ENCODE data around the gene VGF. TPM values are rescaled to one million over a fixed set of nuclear protein-coding genes. Genes with fewer than 3 reads are reported as not detected.

The VGF gene
- total RNA-seq, 2 experiments from 2014 or later, result 1.5 TPM; not detected in 1

DNA sequence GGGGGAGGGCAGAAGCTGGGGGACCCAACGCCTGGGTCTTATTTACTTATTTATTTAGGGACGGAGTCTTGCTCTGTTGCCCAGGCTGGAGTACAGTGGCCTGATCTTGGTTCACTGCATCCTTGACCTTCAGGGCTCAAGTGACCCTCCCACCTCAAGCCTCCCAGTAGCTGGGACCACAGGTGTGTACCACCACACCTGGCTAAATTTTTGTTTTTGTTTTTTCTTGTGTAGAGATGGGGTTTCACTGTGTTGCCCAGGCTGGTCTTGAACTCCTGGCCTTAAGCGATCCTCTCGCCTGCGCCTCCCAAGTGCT is 37.2 kb upstream of the VGF start:
- POLR2A ChIA-PET, result interaction anchor here (0.6 kb wide), 1 partner anchor 382 kb away, joined by 5 read pairs; no protein-coding TSS in a partner anchor
- H3K9me2 ChIP-seq (ENCODE audit: insufficient read depth, low read length), result no peaks in the 10 kb centered on the region

GRCh38 chr7:101201695-101202602 is 36.6 kb upstream of the VGF start:
- H3K79me2 ChIP-seq (ENCODE audit: insufficient read depth, low read depth, low read length), result no peaks in the 10 kb centered on the region
- no TSS peak for BruUV-seq (replicated peaks)
- CTCF ChIA-PET (ENCODE audit: unreplicated experiment), result no interaction called here
- intact Hi-C loops (cut with micrococcal nuclease; ENCODE audit: unreplicated experiment), result no loop called here
- H3K4me3 ChIP-seq (ENCODE audit: low read depth, low read length, poor library complexity, severe bottlenecking), result no peak overlapping the region
- peaks cover 5% of the 10 kb centered on the region for H3K4me1 ChIP-seq (ENCODE audit: insufficient read depth, low read length, poor library complexity, severe bottlenecking)
- no peaks in the 10 kb centered on the region for H3K9me2 ChIP-seq (ENCODE audit: insufficient read depth, low read length)
- no peak for DNase-seq (ENCODE audit: low spot score)
- H3K27ac ChIP-seq (ENCODE audit: low read depth, low read length, poor library complexity, severe bottlenecking), result no peak overlapping the region
- no peak overlapping the region for H2AFZ ChIP-seq (ENCODE audit: low read length)
- H4K20me1 ChIP-seq (ENCODE audit: insufficient read depth, low read length), result no peaks in the 10 kb centered on the region
- no peak for TF ChIP-seq EZH2phosphoT487 (IDR thresholded peaks at IDR 0.05; ENCODE audit: borderline replicate concordance, low read depth, low read length)
- TF ChIP-seq, protein P1, sequence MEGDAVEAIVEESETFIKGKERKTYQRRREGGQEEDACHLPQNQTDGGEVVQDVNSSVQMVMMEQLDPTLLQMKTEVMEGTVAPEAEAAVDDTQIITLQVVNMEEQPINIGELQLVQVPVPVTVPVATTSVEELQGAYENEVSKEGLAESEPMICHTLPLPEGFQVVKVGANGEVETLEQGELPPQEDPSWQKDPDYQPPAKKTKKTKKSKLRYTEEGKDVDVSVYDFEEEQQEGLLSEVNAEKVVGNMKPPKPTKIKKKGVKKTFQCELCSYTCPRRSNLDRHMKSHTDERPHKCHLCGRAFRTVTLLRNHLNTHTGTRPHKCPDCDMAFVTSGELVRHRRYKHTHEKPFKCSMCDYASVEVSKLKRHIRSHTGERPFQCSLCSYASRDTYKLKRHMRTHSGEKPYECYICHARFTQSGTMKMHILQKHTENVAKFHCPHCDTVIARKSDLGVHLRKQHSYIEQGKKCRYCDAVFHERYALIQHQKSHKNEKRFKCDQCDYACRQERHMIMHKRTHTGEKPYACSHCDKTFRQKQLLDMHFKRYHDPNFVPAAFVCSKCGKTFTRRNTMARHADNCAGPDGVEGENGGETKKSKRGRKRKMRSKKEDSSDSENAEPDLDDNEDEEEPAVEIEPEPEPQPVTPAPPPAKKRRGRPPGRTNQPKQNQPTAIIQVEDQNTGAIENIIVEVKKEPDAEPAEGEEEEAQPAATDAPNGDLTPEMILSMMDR (conservative IDR thresholded peaks at IDR 0.05; ENCODE audit: low read length), result no peak
- H3K36me3 ChIP-seq (ENCODE audit: insufficient read depth, low read length), result no peaks in the 10 kb centered on the region
- POLR2A ChIA-PET, result interaction anchor here (0.6 kb wide), 1 partner anchor 381 kb away, joined by 5 read pairs; no protein-coding TSS in a partner anchor
- no peak overlapping the region for H3K4me2 ChIP-seq (ENCODE audit: low read length)
- no peaks in the 10 kb centered on the region for H3K9me3 ChIP-seq (ENCODE audit: low read length)

More for the DNA sequence above, 37.2 kb upstream of the VGF start:
- H3K27ac ChIP-seq (ENCODE audit: low read depth, low read length, poor library complexity, severe bottlenecking), result no peak overlapping the region
- no peaks in the 10 kb centered on the region for H3K9me3 ChIP-seq (ENCODE audit: low read length)
- H3K4me1 ChIP-seq (ENCODE audit: insufficient read depth, low read length, poor library complexity, severe bottlenecking), result peaks cover 5% of the 10 kb centered on the region
- no peaks in the 10 kb centered on the region for H3K79me2 ChIP-seq (ENCODE audit: insufficient read depth, low read depth, low read length)
- H3K4me3 ChIP-seq (ENCODE audit: low read depth, low read length, poor library complexity, severe bottlenecking), result no peak overlapping the region
- CTCF ChIA-PET (ENCODE audit: unreplicated experiment), result no interaction called here
- no TSS peak for BruUV-seq (replicated peaks)
- H4K20me1 ChIP-seq (ENCODE audit: insufficient read depth, low read length), result no peaks in the 10 kb centered on the region
- no peak overlapping the region for H3K4me2 ChIP-seq (ENCODE audit: low read length)
- DNase-seq (ENCODE audit: low spot score), result no peak
- TF ChIP-seq EZH2phosphoT487 (IDR thresholded peaks at IDR 0.05; ENCODE audit: borderline replicate concordance, low read depth, low read length), result no peak
- TF ChIP-seq, protein P1 (conservative IDR thresholded peaks at IDR 0.05; ENCODE audit: low read length), result no peak
- no peaks in the 10 kb centered on the region for H3K36me3 ChIP-seq (ENCODE audit: insufficient read depth, low read length)
- intact Hi-C loops (cut with micrococcal nuclease; ENCODE audit: unreplicated experiment), result no loop called here
- no peak overlapping the region for H2AFZ ChIP-seq (ENCODE audit: low read length)

Data from OCI-LY7 (cell line).